Muscle of back (tissue), 11 donors: Measurements from ENCODE around the gene REV1. TPM values are rescaled to one million over a fixed set of nuclear protein-coding genes. Genes with fewer than 3 reads are reported as not detected.
"Not testable (repeated sequence)": the region's sequence is repeated elsewhere in the genome, so short reads cannot be mapped to it uniquely, and the experiment has no call there.

Experiments used
- DNase-seq, 3 donors: peaks; one replicate each; pipeline versions ENCODE4 v3.0.0 to v3.0.0-alpha.2; 2013
- polyA plus RNA-seq, 10 donors: library from polyadenylated mRNA; unstranded; fragments of 120-200 nt; gene quantifications; one replicate each; pipeline ENCODE4 v1.2.1, GENCODE V29; 2013; ENCODE audit not compliant: insufficient read length in 10 of 10

The REV1 gene
- polyA plus RNA-seq, 10 donors = 23.4 to 45.4 (median 32.4) TPM

DNA sequence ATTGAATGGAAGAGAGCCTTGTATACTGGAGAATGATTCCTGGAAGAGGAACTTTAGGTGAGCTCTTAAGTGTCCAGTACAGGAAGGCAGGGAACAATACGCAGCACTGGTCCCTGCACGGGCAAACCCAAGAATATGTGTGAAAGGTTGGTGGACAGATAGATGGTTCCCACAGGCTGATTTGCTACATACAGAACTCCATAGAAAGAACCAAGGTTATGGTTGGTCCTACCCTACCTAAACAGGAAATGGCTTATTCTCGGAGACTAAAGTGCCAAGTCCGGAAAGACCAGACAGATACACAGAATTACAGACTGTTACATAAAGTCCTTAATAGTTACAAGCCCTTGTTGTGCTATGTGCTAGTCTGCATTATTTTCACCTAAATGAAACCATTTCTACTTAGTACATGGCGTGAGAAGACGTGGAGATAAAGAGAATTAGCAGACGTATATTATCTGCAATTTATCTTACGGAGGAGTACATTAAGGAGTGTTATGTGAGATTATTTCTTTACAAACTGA, 1.2 kb downstream of the REV1 start:
- DNase-seq = peak in 1 of 3 donors; percentile 25

DNA sequence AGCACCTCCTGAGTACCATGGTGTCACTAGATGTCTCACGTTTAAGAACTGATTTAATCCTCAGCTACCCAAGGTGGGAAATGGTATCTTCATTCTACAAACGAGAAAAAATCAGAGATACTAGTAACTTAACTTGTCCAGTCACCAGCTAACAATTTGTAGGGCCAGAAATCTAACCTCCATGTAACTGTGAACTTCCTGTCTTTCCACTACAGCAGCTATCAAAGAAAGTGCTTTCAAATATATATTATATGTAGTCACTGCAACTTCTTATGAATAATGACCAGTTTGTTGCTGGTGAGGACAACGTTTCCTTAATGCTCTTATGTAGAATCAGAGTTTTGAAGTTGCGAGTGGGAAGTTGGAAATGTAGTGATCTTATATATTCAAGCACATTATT, 1.9 kb downstream of the REV1 start:
- DNase-seq = no peak

DNA sequence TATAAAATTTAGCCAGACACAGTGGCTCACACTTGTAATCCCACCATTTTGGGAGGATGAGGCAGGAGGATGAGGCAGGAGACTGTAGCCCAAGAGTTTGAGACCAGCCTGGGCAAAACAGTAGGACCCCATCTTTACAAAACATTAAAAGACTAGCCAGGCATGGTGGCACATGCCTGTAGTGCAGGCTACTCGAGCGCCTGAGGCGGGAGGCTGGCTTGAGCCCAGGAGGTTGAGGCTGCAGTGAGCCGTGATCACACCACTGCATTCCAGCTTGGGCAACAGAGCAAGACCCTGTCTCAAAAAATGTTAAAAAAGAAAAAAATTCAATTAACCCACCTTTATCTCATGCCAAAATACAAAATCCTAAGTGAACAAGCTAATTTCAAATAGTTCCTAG, 4.0 kb downstream of the REV1 start:
- DNase-seq = no peak

DNA sequence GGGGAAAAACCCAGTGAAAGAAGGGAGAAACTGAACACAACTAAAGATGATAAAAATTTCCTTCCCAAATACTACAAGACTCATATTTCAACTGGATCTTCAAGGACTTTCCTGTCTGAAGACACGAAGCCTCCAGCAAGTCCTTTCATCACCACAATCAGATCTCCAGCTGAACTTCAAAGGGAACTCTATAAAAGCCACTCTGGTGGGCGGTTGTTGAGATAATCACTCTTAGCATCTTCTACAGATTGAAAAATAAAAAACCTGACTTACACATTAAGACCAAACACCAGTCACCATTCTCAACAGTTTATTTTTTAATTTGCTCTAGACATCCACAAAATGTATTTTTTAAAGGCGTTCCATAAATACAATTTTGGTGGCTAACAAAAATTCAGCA, 4.4 kb downstream of the REV1 start:
- DNase-seq = no peak

DNA sequence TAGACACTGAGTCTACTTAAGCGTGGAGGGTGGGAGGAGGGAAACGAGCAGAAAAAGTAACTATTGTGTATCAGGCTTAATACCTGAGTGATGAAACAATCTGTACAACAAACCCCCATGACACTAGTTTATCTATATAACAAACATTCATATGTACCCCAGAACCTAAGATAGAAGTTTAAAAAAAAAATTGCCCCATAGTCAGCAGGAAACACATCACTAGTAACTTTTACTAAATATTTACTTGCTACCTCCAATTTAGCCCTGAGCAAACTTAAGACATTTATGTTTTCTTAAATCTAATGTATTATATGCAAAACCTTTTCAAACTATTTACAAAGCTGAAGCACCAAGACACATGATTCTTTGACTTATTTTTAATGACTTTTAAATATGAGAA, 5.6 kb downstream of the REV1 start:
- DNase-seq = no peak

DNA sequence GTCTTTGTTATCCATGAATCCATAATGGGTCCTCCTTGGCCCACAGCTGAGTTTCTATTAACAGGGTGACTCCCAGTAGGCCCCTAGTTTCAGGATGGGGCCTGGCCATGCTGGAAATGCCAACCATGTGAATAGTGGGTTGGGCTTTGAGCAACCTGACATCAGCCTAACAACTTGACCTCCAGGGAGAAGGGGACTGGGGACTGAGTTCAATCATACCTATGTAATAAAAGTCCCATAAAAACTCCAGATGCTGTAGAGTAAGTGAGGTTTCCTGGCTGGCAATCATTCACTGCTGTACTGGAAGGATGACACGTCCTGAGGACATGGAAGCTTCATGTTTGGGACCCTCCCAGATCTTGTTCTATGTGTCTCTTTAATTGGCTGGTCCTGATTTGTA, 7.9 kb downstream of the REV1 start:
- DNase-seq = peak in 2 of 3 donors; percentile 5 to 16

DNA sequence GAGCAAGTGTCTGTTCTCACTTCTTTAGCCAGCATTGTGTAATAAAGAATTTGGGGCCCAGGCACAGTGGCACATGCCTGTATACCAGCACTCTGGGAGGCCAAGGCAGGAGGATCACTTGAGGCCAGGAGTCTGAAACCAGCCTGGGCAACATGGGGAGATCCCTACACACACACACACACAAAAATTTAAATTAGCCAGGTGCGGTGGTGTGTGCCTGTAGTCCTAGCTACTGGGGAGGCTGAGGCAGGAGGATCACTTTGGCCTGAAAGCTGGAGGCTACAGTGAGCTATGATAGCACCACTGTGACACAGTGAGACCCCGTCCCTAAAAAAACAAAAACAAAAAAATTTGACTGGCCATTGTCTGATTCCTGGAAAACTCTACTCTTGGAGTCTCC, 8.3 kb downstream of the REV1 start:
- DNase-seq = no peak

DNA sequence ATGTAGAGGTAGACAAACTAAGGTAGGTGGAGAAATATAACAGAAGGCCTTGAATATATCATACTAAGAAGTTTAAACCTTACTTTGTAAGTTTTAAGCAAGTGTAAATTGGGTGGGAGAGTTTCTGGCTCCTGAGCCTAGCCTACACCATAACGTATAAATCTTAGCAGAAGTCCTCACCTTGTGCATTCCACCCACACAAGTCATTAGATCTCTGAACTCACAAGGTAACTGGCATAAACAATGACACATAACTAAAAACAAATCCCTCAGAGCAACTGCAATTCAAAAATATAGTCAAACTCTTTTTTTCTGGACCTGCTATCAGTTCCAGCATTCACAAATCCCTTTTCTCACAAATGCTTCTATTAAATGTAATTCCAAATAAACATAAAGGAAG, 9.4 kb downstream of the REV1 start:
- DNase-seq = no peak

DNA sequence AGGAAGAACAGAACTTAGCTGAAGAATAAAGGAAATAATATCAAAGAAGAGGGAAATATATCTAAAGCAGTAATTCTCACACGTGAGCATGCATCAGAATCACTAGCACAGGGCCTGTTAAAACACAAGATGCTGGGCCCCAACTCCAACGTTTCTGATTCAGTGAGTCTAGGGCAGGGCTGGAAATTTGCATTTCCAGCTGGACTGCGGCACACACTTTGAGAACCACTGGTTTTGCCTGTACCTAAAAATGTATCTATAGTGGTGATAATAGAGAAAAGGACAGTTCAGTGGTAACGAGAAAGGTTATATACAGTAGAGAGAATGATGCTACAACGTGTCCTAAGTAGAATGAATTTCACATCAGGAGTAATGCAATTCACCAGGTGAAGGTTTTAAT, 11.2 kb downstream of the REV1 start:
- no peak for DNase-seq

DNA sequence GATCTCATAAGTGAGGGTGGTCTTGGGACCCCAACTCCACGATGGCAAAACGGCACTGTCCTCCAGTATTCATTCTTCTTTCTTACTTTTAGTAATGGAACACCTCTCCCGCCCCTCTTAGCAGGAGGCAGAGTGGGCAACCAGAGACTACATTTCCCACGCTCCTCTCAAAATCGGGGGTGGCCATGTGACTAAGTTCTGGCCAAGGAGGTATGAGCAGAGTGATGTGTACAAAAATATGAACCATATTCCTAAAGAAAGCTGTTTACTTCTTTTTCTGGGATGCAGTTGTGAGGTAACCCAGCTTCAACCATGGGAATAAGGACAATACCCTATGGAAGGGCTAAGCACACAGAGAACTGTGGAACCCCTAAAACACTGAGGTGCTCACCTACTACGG, 12.8 kb downstream of the REV1 start:
- no peak for DNase-seq

DNA sequence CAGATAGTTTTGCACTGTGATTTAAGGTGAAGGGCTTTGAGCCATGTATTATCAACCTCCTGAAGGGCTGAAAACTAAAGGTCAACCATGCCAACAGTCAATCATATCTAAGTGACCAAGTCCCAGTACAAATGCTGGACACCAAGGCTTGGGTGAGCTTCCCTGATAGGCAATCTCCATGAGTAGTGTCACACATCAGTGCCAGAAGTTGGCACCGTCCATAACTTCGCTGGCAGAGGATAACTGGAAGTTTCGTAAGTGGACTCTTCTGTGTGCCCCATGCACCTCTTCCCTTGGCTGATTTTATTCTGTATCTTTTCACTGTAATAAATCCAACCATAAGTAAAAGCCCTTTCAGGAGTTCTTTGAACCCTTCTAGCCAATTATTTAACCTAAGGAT, 13.2 kb downstream of the REV1 start:
- no peak for DNase-seq

DNA sequence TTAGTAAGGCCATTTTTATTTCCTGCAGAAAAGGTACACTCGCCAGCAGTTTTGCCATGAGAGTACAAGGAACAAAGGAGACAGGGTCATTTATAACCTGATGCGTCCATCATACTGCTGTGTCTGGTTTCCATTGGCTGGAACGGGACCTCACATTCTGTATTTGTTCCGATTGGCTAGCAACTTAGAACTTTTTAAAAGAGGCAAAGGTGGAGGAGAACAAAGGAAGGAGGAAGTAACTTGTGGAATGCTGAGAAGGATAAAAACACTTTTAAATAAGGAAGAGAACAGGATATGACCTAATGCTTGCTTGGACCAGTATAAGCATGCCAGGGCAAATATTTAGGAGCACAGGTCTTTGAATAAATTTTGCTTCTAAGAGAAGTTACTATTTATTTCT, 14.7 kb downstream of the REV1 start:
- DNase-seq = not testable (repeated sequence)

DNA sequence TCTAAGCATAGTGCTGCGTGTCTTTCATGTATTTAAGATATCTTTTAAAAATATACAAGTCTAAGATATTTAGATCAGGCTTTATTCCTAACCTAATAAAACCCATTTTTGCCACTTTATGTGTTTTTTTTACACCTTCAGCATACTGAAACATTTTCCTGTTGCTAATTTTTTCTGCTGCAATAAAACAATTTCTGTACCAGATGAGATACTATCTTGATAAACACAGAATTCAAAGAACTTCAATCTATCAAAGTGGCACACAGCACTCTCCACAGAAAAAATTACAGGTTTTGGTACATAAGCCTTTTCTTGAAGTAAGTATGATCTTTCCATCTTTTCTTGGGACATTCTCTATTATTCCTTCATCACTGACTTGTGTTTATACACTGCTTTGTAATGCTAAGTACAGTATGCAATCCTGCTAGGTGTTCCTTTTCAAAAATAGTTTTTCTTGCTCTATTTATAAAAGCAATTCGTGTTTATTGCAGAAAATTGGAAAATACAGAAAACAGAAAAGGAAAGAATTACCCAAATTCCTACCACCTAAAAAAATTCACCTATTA, 16.2 kb downstream of the REV1 start:
- no peak for DNase-seq

DNA sequence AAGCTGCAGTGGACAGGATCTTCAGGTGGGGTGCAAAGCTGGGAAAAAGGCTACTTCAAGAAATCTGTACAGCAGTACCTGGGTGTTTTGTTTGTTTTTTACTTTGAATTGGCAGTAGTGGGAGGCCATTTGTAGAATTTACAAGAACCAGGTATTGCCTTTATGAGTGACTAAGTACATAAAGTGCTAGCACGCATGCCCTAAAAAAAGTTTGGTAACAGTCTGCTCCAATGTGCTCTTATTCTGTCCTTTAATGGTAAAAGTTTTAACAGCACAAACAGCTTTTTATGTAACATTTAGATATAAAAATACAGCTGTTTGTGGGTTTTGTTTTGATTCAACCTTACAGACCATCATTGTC, 17.2 kb downstream of the REV1 start:
- DNase-seq = no peak

DNA sequence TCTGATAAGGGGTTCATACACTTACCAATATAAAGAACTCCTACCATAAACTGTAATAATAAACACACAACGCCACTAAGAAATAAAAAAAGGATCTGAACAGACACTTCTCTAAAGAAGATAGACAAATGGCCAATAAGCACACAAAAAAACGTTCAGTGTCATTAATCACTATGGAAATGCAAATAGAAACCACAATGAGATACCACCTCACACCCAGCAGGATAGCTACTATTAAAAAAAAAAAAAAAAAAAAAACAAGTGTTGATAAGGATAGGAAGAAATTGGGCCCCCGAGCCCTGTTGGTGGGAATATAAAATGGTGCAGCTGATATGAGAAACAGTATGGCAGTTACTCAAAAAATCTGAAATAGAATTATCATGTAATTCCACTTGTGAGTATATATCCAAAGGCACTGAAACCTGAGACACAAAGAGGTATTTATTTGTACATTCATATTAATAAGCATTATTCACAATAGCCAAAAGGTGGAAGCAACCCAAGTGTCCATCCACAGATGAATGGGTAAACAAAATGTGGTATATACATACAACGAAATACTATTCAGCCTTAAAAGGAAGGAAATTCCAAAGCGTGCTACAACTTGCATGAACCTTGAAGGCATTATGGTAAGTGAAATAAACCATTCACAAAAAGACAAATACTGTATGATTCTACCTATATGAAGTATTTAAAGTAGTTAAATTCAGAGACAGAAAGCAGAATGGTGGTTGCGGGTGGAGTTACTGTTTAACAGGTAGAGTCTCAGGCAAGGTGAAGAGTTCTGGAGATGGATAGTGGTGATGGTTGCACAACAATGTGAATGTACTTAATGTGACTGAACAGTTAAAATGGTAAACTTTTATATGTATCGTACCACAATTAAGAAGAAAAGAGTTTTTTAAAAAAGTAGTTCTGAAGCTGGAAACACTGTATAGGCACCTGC, 17.9 kb downstream of the REV1 start:
- DNase-seq = no peak

DNA sequence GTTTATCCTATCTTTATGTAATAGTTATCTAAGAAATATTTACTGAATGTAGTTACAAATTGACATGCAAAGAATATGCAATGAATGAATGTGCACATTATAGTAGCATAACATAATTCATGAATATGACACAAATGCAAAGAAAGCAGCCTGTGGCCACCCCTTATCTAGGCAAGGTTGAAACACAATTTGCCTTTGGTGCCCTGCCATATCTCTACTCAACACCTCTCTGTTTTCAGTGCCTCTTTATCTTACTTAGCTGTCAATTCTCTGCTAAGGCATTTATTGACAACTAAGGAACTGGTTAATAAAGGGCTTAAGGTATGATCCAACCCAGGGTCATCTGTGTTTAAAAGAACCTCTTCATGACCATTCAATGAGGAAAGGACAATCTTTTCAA, 18.9 kb downstream of the REV1 start:
- DNase-seq = no peak

DNA sequence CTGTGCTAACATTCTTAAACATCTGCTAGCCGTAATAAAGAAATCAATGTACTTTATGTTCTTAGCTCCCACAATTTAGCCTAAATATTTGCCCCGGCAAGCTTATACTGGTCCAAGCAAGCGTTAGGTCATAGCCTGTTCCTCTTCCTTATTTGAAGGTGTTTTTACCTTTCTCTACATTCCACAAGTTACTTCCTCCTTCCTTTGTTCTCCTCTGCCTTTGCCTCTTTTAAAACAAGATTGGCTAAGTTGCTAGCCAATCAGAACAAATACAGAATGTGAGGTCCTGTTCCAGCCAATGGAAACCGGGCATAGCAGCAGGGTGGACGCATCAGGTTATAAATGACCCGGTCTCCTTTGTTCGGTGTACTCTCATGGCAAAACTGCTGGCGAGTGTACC, 19.4 kb downstream of the REV1 start:
- DNase-seq = not testable (repeated sequence)

DNA sequence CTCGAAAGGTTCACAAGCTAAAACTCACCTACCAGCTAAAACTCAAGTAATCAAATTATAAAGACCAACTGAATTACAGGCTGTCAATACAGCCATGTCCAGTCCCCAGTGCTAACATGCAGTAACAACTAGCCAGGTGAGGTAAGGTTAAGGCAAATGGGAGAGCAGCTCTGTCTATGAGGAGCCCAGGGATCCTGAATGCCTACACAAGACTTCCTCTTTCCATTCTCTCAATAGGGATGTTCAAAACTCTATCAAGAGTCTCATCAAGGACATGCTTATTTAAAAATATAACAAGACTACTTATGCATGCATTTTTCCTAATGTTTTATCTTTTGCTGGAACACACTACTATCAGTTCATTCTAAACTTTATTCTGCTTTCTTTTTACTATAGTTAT, 20.4 kb downstream of the REV1 start:
- no peak for DNase-seq

DNA sequence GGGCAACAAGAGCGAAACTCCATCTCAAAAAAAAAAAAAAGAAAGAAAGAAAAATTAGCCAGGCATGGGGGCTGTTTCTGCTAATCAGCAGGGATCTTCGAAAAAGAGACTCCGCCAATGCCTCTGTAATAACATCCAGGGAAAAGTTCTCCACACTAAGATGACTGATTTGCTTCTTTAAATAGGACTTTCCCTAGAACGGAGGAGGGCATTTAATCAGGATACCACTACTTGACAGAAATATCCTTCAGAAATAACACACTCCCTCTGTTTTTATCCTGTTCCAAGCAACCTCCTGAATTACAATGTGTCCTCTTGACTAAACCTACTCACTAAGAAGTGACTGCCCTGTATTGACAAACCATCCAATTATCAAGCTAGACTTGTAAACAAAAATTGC, 21.7 kb downstream of the REV1 start:
- DNase-seq = no peak

DNA sequence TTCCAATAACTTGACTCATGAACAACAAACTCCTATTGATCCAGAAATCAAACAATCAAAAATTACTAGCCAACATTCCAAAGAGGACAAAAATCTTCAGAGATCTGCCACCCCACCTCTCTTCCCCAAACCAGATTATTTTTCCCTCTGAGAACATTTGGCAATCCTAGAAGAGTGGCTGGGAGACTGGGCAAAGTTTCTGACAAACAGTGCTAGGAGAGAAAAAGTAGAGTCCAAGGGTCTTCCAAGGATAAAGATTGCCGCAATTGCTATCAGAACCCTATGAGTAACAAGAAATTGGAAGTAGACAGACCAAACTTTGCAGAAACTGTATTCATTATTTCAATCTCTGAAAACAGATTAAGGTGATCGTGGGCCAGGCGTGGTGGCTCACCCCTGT, 22.4 kb downstream of the REV1 start:
- DNase-seq = no peak

DNA sequence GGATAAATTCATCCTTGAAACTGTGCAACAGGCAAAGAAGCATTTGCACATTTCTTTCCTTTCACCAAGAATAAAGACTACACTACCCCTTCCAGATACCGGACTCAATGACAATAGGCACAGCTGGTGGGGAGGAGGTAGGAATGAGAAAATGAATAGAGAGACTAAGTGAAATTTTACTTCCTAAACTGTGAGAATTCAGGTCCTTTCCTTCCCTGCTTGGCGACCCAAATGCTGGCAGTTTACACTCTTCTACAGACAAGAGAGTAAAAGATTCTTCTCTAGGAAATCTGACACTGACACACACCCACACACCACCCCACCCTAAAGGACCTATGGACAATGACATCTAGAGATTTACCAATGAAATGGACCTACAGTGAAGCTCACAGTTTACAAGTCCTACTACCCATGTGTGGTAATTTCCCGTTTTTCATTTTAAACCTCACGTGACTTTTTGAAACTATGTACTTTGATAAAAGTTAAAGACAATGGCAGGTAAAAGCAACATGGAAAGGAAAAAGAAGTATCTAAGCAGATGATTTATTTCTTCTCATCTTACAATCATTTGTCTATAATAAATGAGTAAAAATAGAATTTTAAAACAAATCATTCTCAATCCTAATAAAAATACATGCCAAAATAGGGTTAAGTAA, 27.9 kb downstream of the REV1 start:
- no peak for DNase-seq

DNA sequence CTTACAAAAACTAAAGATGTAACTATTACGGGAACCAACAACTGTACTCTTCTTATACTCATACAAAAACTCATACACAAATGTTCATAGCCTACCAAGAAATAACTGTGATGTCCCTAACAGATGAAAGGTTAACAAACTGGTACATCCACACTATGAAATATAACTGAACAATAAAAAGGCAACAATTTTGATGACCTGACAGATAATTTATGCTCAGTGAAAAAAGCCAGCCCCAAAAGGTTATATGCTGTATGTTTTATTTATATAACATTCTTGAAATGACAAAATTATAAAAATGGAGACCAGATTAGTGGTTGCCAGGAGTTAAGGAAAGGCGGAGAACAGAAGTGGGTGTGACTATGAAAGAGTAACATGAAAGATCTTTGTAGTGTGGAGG, 31.3 kb downstream of the REV1 start:
- DNase-seq = no peak

DNA sequence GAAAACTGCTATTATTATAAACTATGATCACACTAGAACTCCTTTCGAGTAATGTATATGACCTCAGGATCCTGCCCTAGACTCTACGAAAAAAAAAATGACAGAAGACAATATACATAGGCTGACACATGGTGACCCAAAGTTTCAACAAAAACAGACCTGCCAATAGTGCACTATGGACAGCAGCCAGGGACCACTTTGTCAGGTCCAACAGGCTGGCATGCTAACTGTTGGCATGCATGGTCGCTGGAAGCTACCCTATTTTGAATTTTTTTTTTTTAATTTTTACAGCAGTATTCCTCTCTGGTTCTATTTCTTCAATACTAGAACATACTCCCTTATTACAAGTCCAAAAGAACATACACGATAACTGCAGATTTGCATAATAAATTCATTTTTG, 38.1 kb downstream of the REV1 start:
- no peak for DNase-seq
